Panc1 (cell line): ENCODE measurements around the gene SUGCT. TPM values are rescaled to one million over a fixed set of nuclear protein-coding genes. Genes with fewer than 3 reads are reported as not detected.

ENCODE experiments used
- ATAC-seq: fragments of 200-7000 bp; cut with Tn5 transposase; 2 replicates; pipeline ENCODE4 v1.9.1; 2020; ENCODE audit warnings: mild to moderate bottlenecking, moderate library complexity
- BruUV-seq: library from RNA; stranded (reverse); fragments of 400-500 nt; replicated peaks from 2 replicates; lab custom pipeline; 2021; lab: Mats Ljungman, UMichigan
- CTCF ChIA-PET: fragments of 300-600 bp; sonication (Branson Sonifier 250); formaldehyde crosslinking; loops from one replicate; lab custom pipeline; 2022; ENCODE audit warnings: antibody characterized with exemption; lab: Charles Lee
- POLR2A ChIA-PET: fragments of 300-600 bp; sonication (Branson Sonifier 250); formaldehyde crosslinking; loops from one replicate; lab custom pipeline; 2022; ENCODE audit warnings: antibody characterized with exemption; lab: Charles Lee
- DNase-seq: peaks from one replicate; pipeline ENCODE4 v3.0.0-alpha.2; 2010; ENCODE audit warnings: low read depth, low spot score
- H3K27ac ChIP-seq: 2 replicates; pipeline ENCODE4 v1.5.1; 2011; ENCODE audit warnings: mild to moderate bottlenecking, low read length, inconsistent platforms
- H3K27me3 ChIP-seq: fragments of 200-500 bp; sonication (Bioruptor generic); 2 replicates; pipeline ENCODE4 v1.6.0; 2014; ENCODE audit warnings: low read length, inconsistent platforms; ENCODE audit not compliant: control insufficient read depth, insufficient read depth
- H3K36me3 ChIP-seq: fragments of 200-500 bp; sonication (Bioruptor generic); 2 replicates; pipeline ENCODE4 v1.5.1; 2014; ENCODE audit warnings: inconsistent platforms, mild to moderate bottlenecking, low read length, moderate library complexity; ENCODE audit not compliant: control insufficient read depth, insufficient read depth
- H3K4me1 ChIP-seq: 2 replicates; pipeline ENCODE4 v1.5.1; 2011; ENCODE audit warnings: inconsistent platforms, mild to moderate bottlenecking, low read length, moderate library complexity; ENCODE audit not compliant: control insufficient read depth, insufficient read depth
- H3K4me3 ChIP-seq, 2 experiments: 2 replicates each; pipeline ENCODE4 v1.5.1; 2011 to 2012; ENCODE audit warnings: low read depth in 2 of 2, low read length in 2 of 2, mild to moderate bottlenecking in 2 of 2, inconsistent platforms in 1 of 2, moderate library complexity in 1 of 2
- H3K9me3 ChIP-seq: fragments of 200-500 bp; sonication (Bioruptor generic); 2 replicates; pipeline ENCODE4 v1.5.1; 2014; ENCODE audit warnings: low read depth, mild to moderate bottlenecking, inconsistent platforms, low read length, moderate library complexity; ENCODE audit not compliant: control insufficient read depth, insufficient read depth
- POLR2AphosphoS5 ChIP-seq: IDR thresholded peaks from 2 replicates; pipeline ENCODE4 v1.6.1; 2012; ENCODE audit warnings: mild to moderate bottlenecking, low read depth, low read length, moderate library complexity
- SIN3A ChIP-seq: IDR thresholded peaks from 2 replicates; pipeline ENCODE4 v1.6.1; 2012; ENCODE audit warnings: low read depth, mild to moderate bottlenecking, low read length, moderate library complexity, borderline replicate concordance; ENCODE audit not compliant: insufficient read depth
- TCF7L2 ChIP-seq: IDR thresholded peaks from 2 replicates; pipeline ENCODE4 v1.6.1; 2011; ENCODE audit warnings: mild to moderate bottlenecking, low read depth, low read length, inconsistent platforms
- in situ Hi-C: cut with HindIII; loops from 2 replicates; pipeline ENCODE4 v1.10.0; 2016; ENCODE audit warnings: low sequenced_read_pairs, low pct_unique_long_range_greater_than_20kb
- intact Hi-C: fragments of 100-400 bp; cut with micrococcal nuclease; formaldehyde crosslinking; loops from one replicate; pipeline ENCODE4 v1.10.0; 2022; ENCODE audit not compliant: unreplicated experiment
- total RNA-seq: library from RNA; stranded (reverse); gene quantifications from one replicate; pipeline ENCODE4 v1.2.1, GENCODE V29; 2021; ENCODE audit not compliant: unreplicated experiment
- TF ChIP-seq, protein P1 (sequence below), 2 experiments: IDR thresholded peaks; 2 replicates each; pipeline ENCODE4 v1.6.1; 2011 to 2012; ENCODE audit warnings: low read depth in 2 of 2, control low read depth in 1 of 2, low read length in 1 of 2, mild to moderate bottlenecking in 1 of 2, moderate library complexity in 1 of 2; ENCODE audit not compliant: insufficient read depth in 1 of 2
- TF ChIP-seq, protein P2 (sequence below): fragments of 450-650 bp; IDR thresholded peaks from 2 replicates; pipeline ENCODE4 v1.5.1; 2017; ENCODE audit warnings: mild to moderate bottlenecking

Gene SUGCT
- total RNA-seq, 1 experiment from 2014 or later = 3.1 TPM

DNA sequence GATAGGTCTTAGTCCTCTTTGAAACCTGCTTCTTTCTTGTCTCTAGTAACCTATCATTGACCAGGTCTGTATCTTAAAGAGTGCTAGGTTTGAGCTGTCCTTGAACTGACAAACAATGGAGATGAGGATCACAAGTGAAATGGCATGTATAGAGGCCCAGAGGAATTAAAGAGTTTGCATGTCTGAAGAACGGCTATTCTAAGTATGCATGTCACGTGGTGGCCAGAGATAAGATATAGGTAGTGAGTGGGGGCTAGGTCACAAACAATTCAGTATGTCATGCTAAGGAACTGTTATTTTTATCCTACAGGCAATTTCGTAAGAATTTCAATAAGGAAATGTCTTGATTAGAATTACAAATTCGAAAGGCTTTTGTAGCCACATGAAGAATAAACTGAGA is 95.3 kb downstream of the SUGCT start:
- Histone ChIP-seq H3K4me3 (no peak overlapping the region), H3K9me3 (no peaks in the 10 kb centered on the region), H3K27me3 (no peaks in the 10 kb centered on the region), H3K4me1 (no peaks in the 10 kb centered on the region), H3K36me3 (no peaks in the 10 kb centered on the region), H3K27ac (no peak overlapping the region)
- DNase-seq (no peak), ATAC-seq (no peak)
- in situ Hi-C loops = no loop called here
- CTCF ChIA-PET = no interaction called here
- BruUV-seq = no TSS peak
- intact Hi-C loops = loop anchor here (5.0 to 10.0 kb wide), 3 partner anchors 95 to 1505 kb away; no protein-coding TSS in a partner anchor
- no peak for TF ChIP-seq SIN3A
- TF ChIP-seq, protein P1, sequence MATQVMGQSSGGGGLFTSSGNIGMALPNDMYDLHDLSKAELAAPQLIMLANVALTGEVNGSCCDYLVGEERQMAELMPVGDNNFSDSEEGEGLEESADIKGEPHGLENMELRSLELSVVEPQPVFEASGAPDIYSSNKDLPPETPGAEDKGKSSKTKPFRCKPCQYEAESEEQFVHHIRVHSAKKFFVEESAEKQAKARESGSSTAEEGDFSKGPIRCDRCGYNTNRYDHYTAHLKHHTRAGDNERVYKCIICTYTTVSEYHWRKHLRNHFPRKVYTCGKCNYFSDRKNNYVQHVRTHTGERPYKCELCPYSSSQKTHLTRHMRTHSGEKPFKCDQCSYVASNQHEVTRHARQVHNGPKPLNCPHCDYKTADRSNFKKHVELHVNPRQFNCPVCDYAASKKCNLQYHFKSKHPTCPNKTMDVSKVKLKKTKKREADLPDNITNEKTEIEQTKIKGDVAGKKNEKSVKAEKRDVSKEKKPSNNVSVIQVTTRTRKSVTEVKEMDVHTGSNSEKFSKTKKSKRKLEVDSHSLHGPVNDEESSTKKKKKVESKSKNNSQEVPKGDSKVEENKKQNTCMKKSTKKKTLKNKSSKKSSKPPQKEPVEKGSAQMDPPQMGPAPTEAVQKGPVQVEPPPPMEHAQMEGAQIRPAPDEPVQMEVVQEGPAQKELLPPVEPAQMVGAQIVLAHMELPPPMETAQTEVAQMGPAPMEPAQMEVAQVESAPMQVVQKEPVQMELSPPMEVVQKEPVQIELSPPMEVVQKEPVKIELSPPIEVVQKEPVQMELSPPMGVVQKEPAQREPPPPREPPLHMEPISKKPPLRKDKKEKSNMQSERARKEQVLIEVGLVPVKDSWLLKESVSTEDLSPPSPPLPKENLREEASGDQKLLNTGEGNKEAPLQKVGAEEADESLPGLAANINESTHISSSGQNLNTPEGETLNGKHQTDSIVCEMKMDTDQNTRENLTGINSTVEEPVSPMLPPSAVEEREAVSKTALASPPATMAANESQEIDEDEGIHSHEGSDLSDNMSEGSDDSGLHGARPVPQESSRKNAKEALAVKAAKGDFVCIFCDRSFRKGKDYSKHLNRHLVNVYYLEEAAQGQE (IDR thresholded peaks at IDR 0.05; ENCODE audit: insufficient read depth in 1 of 2, low read depth in 2 of 2, low read length in 1 of 2) = no peak
- no peak for TF ChIP-seq TCF7L2
- TF ChIP-seq, protein P2, sequence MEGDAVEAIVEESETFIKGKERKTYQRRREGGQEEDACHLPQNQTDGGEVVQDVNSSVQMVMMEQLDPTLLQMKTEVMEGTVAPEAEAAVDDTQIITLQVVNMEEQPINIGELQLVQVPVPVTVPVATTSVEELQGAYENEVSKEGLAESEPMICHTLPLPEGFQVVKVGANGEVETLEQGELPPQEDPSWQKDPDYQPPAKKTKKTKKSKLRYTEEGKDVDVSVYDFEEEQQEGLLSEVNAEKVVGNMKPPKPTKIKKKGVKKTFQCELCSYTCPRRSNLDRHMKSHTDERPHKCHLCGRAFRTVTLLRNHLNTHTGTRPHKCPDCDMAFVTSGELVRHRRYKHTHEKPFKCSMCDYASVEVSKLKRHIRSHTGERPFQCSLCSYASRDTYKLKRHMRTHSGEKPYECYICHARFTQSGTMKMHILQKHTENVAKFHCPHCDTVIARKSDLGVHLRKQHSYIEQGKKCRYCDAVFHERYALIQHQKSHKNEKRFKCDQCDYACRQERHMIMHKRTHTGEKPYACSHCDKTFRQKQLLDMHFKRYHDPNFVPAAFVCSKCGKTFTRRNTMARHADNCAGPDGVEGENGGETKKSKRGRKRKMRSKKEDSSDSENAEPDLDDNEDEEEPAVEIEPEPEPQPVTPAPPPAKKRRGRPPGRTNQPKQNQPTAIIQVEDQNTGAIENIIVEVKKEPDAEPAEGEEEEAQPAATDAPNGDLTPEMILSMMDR = no peak
- no peak for TF ChIP-seq POLR2AphosphoS5
- POLR2A ChIA-PET = no interaction called here

- no peak overlapping the region for H3K27ac ChIP-seq
- no peaks in the 10 kb centered on the region for H3K9me3 ChIP-seq
- CTCF ChIA-PET = interaction anchor here (1.3 kb wide), 1 partner anchor 1473 kb away, joined by 6 read pairs; no protein-coding TSS in a partner anchor
- H3K4me1 ChIP-seq = no peaks in the 10 kb centered on the region
- DNase-seq (no peak), ATAC-seq (no peak)
- no TSS peak for BruUV-seq
- POLR2A ChIA-PET = no interaction called here
- no peak overlapping the region for H3K4me3 ChIP-seq
- no peaks in the 10 kb centered on the region for H3K27me3 ChIP-seq
- in situ Hi-C loops = no loop called here
- TF ChIP-seq, protein P2 = no peak
- TF ChIP-seq TCF7L2 (no peak), POLR2AphosphoS5 (no peak), SIN3A (no peak)
- TF ChIP-seq, protein P1 (IDR thresholded peaks at IDR 0.05; ENCODE audit: insufficient read depth in 1 of 2, low read depth in 2 of 2, low read length in 1 of 2) = no peak
- no peaks in the 10 kb centered on the region for H3K36me3 ChIP-seq
- intact Hi-C loops = loop anchor here (2.0 to 10.0 kb wide), 4 partner anchors 93 to 1503 kb away; no protein-coding TSS in a partner anchor
Measured at GRCh38 chr7:40231796-40232195, 97.0 kb downstream of the SUGCT start.
